GM12872 (cell line): Measurements from ENCODE around the gene EXO1.

Source experiments
- TF ChIP-seq, protein P1 (sequence below): IDR thresholded peaks from 3 replicates; pipeline ENCODE4 v1.5.1; 2011; ENCODE audit warnings: low read depth, mild to moderate bottlenecking, low read length, moderate library complexity; ENCODE audit not compliant: insufficient read depth

The EXO1 gene

DNA sequence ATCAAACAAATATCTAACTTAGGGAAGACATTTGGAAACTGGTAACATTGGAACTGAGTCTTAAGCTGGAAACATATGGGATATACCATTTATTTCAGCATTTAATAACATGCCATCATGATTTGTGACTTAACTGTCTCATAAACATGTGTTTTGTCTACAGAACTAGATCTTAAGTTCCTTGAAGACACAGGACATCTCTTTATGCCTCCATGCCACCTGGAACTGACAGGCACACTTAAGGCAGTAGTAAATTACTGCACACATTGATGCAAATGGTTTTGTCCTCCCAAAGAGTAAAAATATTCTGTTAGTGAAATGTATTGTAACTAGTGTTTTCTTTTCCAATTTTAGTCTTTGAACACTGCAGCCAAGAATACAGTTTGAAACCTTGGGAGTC, 1.6 kb upstream of the EXO1 start:
- TF ChIP-seq, protein P1, sequence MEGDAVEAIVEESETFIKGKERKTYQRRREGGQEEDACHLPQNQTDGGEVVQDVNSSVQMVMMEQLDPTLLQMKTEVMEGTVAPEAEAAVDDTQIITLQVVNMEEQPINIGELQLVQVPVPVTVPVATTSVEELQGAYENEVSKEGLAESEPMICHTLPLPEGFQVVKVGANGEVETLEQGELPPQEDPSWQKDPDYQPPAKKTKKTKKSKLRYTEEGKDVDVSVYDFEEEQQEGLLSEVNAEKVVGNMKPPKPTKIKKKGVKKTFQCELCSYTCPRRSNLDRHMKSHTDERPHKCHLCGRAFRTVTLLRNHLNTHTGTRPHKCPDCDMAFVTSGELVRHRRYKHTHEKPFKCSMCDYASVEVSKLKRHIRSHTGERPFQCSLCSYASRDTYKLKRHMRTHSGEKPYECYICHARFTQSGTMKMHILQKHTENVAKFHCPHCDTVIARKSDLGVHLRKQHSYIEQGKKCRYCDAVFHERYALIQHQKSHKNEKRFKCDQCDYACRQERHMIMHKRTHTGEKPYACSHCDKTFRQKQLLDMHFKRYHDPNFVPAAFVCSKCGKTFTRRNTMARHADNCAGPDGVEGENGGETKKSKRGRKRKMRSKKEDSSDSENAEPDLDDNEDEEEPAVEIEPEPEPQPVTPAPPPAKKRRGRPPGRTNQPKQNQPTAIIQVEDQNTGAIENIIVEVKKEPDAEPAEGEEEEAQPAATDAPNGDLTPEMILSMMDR: no peak

DNA sequence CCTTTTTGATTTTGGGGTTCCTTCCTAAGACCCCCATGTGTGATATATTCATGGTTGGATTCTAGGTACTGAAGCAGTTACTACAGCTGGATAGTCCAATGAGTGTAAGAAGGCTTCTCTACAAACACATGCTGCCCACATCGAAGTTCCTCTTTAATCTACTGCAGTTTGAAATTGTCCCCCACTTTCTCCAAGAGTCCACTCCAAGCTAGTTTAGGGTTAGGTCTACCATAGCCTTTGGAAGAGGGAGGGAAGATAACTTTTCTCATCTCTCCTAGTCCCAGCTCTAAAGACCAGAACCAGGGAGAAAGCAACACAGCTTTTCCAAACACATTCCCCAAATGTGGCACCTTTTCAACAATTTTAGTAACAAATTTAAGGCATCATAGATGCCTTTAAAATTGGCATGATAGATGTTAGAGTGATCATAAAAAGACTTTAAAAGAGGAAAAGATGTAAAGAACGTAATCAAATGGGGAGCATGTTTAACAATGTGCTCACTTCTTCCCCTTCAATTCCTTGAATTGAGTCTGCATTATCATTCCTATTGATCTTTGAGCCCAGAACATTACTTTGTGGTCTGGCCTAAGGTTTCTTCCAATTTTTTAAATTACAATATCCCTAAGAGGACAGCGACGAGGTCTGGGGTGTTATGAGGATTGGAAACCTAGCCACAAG, 1.0 kb upstream of the EXO1 start:
- TF ChIP-seq, protein P1: no peak

DNA sequence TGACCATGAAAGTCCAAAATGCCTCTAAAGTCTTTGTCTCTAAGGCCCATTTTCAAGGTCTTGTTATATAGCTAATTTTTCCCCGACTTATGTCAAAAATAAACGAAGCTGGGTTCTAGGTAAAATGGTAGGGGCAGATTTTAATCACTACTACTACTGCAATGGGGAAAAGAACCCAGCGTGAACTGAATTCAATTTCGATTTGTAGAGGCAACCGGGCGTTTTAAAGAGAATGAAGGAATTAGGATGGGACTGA, 536 bp upstream of the EXO1 start:
- TF ChIP-seq, protein P1: no peak

DNA sequence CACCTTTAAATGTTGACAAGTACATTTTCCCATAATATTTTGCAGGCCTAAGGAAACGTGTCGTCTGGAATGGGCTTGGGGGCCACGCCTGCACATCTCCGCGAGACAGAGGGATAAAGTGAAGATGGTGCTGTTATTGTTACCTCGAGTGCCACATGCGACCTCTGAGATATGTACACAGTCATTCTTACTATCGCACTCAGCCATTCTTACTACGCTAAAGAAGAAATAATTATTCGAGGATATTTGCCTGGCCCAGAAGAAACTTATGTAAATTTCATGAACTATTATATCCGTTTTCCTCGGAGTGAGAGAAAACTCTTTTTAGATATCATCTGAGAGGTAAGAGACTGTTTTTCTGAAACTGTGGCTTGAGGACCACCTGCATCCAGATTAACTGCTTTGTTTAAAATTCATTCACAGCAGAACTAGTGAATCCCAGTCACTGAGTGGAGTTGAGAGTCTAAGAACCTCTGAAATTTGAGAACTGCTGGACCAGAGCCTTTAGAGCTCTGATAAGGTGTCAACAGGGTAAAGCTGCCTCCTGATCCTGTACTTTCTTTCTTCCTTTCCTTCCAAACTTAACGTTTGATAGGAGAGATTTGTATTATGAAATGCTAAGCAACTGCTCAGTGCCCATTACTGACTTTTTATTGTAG, 811 bp downstream of the EXO1 start:
- TF ChIP-seq, protein P1: no peak

DNA sequence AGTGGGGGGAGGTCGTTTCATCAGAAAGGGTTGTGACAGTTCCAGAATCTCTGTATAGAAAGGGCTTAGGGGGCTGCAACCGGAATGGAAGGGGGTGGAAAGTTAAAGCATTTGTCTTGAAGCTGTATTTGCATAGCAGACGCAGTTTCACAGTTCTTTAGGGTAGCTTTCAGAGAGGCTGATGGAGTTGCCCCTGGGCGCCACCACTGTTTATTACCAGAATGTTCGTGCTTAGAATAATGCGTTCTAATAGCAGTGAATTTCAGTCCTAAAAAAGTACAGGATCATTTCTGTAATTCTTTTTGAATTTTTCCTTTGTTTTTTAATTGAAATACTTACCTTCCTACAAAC, 1.3 kb downstream of the EXO1 start:
- TF ChIP-seq, protein P1: no peak

DNA sequence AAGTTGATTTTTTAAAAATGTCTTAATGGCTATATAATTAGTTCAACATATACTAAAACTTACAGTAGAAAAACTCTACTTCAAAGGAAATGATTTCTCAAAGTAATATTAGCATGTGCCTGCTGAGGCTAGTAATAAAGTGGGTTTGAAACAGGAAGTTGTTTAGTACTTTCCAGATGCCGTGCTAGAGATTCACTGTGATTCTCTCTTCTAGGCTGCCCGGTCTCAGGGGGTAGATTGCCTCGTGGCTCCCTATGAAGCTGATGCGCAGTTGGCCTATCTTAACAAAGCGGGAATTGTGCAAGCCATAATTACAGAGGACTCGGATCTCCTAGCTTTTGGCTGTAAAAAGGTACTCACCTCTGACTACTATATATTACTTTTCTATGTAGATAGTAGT, 9.1 kb downstream of the EXO1 start:
- TF ChIP-seq, protein P1: no peak

DNA sequence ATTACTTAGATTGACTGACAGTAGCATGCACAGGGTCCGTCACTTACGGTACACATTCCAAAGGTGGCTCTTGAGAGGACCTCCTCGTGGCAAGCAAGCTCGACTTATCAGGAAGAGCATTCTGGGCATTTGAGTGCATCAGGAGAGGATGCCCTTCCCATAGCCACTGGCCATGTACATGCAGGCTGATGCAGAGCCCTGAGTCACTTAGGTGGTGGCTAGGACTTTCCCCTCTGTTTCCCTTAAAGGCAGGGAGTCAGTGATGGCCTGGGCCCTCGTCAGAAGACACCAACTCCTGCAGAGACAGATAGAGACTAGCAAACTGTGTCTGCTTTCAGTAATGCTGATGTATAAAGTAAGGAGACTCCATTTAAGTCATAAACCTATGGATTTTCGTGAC, 12.9 kb downstream of the EXO1 start:
- TF ChIP-seq, protein P1: no peak
